WTC11 (cell line): Measurements from ENCODE around the gene PICK1. TPM values are rescaled to one million over a fixed set of nuclear protein-coding genes. Genes with fewer than 3 reads are reported as not detected.

Source experiments
- ATAC-seq: fragments of 200-7000 bp; cut with Tn5 transposase; 2 replicates; pipeline ENCODE4 v1.10.0; 2021; ENCODE audit warnings: mild to moderate bottlenecking, moderate library complexity
- CTCF ChIA-PET: fragments of 300-600 bp; sonication (Branson Sonifier 250); formaldehyde crosslinking; loops from one replicate; lab custom pipeline; 2021; ENCODE audit warnings: antibody characterized with exemption; lab: Charles Lee
- POLR2A ChIA-PET: fragments of 350-600 bp; sonication (Branson Sonifier 250); formaldehyde crosslinking; loops from one replicate; lab custom pipeline; 2021; ENCODE audit warnings: antibody characterized with exemption; lab: Charles Lee
- DNase-seq: peaks from one replicate; pipeline ENCODE4 v3.0.0; 2021; ENCODE audit warnings: low spot score
- H3K27ac Mint-ChIP-seq: 2 replicates; pipeline ENCODE4 v1.8.0; 2021; ENCODE audit warnings: mixed read lengths
- H3K27me3 Mint-ChIP-seq: 2 replicates; pipeline ENCODE4 v1.8.0; 2021; ENCODE audit warnings: low read depth, mild to moderate bottlenecking, moderate library complexity, mixed read lengths
- H3K36me3 Mint-ChIP-seq: 2 replicates; pipeline ENCODE4 v1.8.0; 2021; ENCODE audit warnings: mixed read lengths
- H3K4me1 Mint-ChIP-seq: 2 replicates; pipeline ENCODE4 v1.8.0; 2022; ENCODE audit warnings: mixed read lengths
- H3K4me3 Mint-ChIP-seq: 2 replicates; pipeline ENCODE4 v1.8.0; 2021; ENCODE audit warnings: mild to moderate bottlenecking, moderate library complexity, mixed read lengths
- H3K9me3 Mint-ChIP-seq: 2 replicates; pipeline ENCODE4 v1.8.0; 2021; ENCODE audit warnings: mixed read lengths
- ATF1 ChIP-seq: sonication (generic); formaldehyde crosslinking; IDR thresholded peaks from 2 replicates; pipeline ENCODE4 v1.8.1; 2023; ENCODE audit warnings: mild to moderate bottlenecking, moderate library complexity, missing genetic modification reagents
- ATF6 ChIP-seq: sonication (generic); formaldehyde crosslinking; IDR thresholded peaks from 2 replicates; pipeline ENCODE4 v1.8.1; 2023; ENCODE audit warnings: mild to moderate bottlenecking, missing genetic modification reagents
- CREM ChIP-seq: sonication (generic); formaldehyde crosslinking; IDR thresholded peaks from 2 replicates; pipeline ENCODE4 v1.8.1; 2022; ENCODE audit warnings: mild to moderate bottlenecking, missing genetic modification reagents, moderate library complexity
- E2F1 ChIP-seq: sonication (generic); formaldehyde crosslinking; IDR thresholded peaks from 2 replicates; pipeline ENCODE4 v1.8.0; 2022; ENCODE audit warnings: mild to moderate bottlenecking, missing genetic modification reagents
- E2F4 ChIP-seq: sonication (generic); formaldehyde crosslinking; IDR thresholded peaks from 2 replicates; pipeline ENCODE4 v1.8.1; 2022; ENCODE audit warnings: low read depth, mild to moderate bottlenecking, moderate library complexity, missing genetic modification reagents, borderline replicate concordance
- FOXJ3 ChIP-seq: sonication (generic); formaldehyde crosslinking; IDR thresholded peaks from 2 replicates; pipeline ENCODE4 v1.9.0; 2021; ENCODE audit warnings: missing genetic modification reagents, mild to moderate bottlenecking, borderline replicate concordance
- GTF2I ChIP-seq: fragments of 250-450 bp; sonication (Bioruptor Pico); conservative IDR thresholded peaks from 2 replicates; pipeline ENCODE4 v1.4.0; 2021; ENCODE audit warnings: mild to moderate bottlenecking
- IRF1 ChIP-seq: sonication (generic); formaldehyde crosslinking; IDR thresholded peaks from 2 replicates; pipeline ENCODE4 v1.8.0; 2023; ENCODE audit warnings: missing genetic modification reagents
- JUN ChIP-seq: sonication (generic); formaldehyde crosslinking; IDR thresholded peaks from 2 replicates; pipeline ENCODE4 v1.8.0; 2023; ENCODE audit warnings: mild to moderate bottlenecking, missing genetic modification reagents
- MAX ChIP-seq: sonication (generic); formaldehyde crosslinking; IDR thresholded peaks from 2 replicates; pipeline ENCODE4 v1.8.0; 2022; ENCODE audit warnings: mild to moderate bottlenecking, missing genetic modification reagents
- MYBL2 ChIP-seq: sonication (generic); formaldehyde crosslinking; IDR thresholded peaks from 2 replicates; pipeline ENCODE4 v1.8.1; 2023; ENCODE audit warnings: mild to moderate bottlenecking, moderate library complexity, missing genetic modification reagents
- NFE2L1 ChIP-seq: sonication (generic); formaldehyde crosslinking; IDR thresholded peaks from 2 replicates; pipeline ENCODE4 v1.8.1; 2023; ENCODE audit warnings: missing genetic modification reagents
- NFYB ChIP-seq: sonication (generic); formaldehyde crosslinking; conservative IDR thresholded peaks from 2 replicates; pipeline ENCODE4 v1.8.0; 2022; ENCODE audit warnings: low read depth, missing genetic modification reagents
- NR1H2 ChIP-seq: sonication (generic); formaldehyde crosslinking; IDR thresholded peaks from 2 replicates; pipeline ENCODE4 v1.9.0; 2021; ENCODE audit warnings: mild to moderate bottlenecking, moderate library complexity, missing genetic modification reagents
- NR2C2 ChIP-seq: sonication (generic); formaldehyde crosslinking; IDR thresholded peaks from 2 replicates; pipeline ENCODE4 v1.8.0; 2022; ENCODE audit warnings: mild to moderate bottlenecking, missing genetic modification reagents
- NR3C1 ChIP-seq: sonication (generic); formaldehyde crosslinking; conservative IDR thresholded peaks from 2 replicates; pipeline ENCODE4 v1.8.1; 2023; ENCODE audit warnings: low read depth, mild to moderate bottlenecking, missing genetic modification reagents
- RELA ChIP-seq: sonication (generic); formaldehyde crosslinking; IDR thresholded peaks from 2 replicates; pipeline ENCODE4 v1.8.1; 2022; ENCODE audit warnings: missing genetic modification reagents, mild to moderate bottlenecking, borderline replicate concordance
- RORB ChIP-seq: fragments of 250-450 bp; sonication (Bioruptor Pico); IDR thresholded peaks from 2 replicates; pipeline ENCODE4 v1.9.0; 2021; ENCODE audit warnings: mild to moderate bottlenecking
- SMAD3 ChIP-seq: sonication (generic); formaldehyde crosslinking; IDR thresholded peaks from 2 replicates; pipeline ENCODE4 v1.8.0; 2022; ENCODE audit warnings: missing genetic modification reagents, mild to moderate bottlenecking, borderline replicate concordance
- TEAD4 ChIP-seq: sonication (generic); formaldehyde crosslinking; IDR thresholded peaks from 2 replicates; pipeline ENCODE4 v1.8.0; 2022; ENCODE audit warnings: mild to moderate bottlenecking, missing genetic modification reagents
- TP53 ChIP-seq: sonication (generic); formaldehyde crosslinking; IDR thresholded peaks from 2 replicates; pipeline ENCODE4 v1.8.1; 2023; ENCODE audit warnings: mild to moderate bottlenecking, missing genetic modification reagents
- ZNF423 ChIP-seq: fragments of 250-450 bp; sonication (Bioruptor Pico); IDR thresholded peaks from 2 replicates; pipeline ENCODE4 v2.1.2; 2022; ENCODE audit warnings: mild to moderate bottlenecking, moderate library complexity
- ZNF425 ChIP-seq: fragments of 250-450 bp; sonication (Bioruptor Pico); conservative IDR thresholded peaks from 2 replicates; pipeline ENCODE4 v1.9.0; 2021; ENCODE audit warnings: mild to moderate bottlenecking
- ZSCAN18 ChIP-seq: fragments of 250-450 bp; sonication (Bioruptor Pico); IDR thresholded peaks from 2 replicates; pipeline ENCODE4 v2.1.2; 2022; ENCODE audit warnings: mild to moderate bottlenecking, moderate library complexity
- total RNA-seq: library from RNA; stranded (reverse); gene quantifications from 3 replicates; pipeline ENCODE4 v1.2.3, GENCODE V29; 2021

PICK1 gene
- total RNA-seq, 1 experiment from 2014 or later = 33.4 TPM

GRCh38 chr22:38028344-38029130, 28.7 kb upstream of the PICK1 start:
- Mint-ChIP-seq H3K4me3 (no peak overlapping the region), H3K4me1 (peaks cover 11% of the 10 kb centered on the region)
- CTCF ChIA-PET = interaction anchor here (1.0 to 2.5 kb wide), 9 partner anchors 10 to 86 kb away, joined by 3 to 12 read pairs (median 6); no protein-coding TSS in a partner anchor

GRCh38 chr22:38029370-38029769, 27.8 kb upstream of the PICK1 start:
- Mint-ChIP-seq H3K27ac (peak overlapping the region; percentile 46; the same call in 1 of the 2 replicates), H3K4me3 (no peak overlapping the region), H3K36me3 (no peaks in the 10 kb centered on the region), H3K4me1 (peaks cover 19% of the 10 kb centered on the region), H3K9me3 (no peaks in the 10 kb centered on the region), H3K27me3 (peaks cover under 1% of the 10 kb centered on the region; the same call in 1 of the 2 replicates)
- ChIA-PET POLR2A (no interaction called here), CTCF (interaction anchor here (2.0 to 2.5 kb wide), 2 partner anchors 12 to 95 kb away, joined by 6 to 11 read pairs; no protein-coding TSS in a partner anchor)
- ATAC-seq (no peak), DNase-seq (no peak)
- TF ChIP-seq SMAD3 (CRISPR knock-in tag) = no peak
- no peak for TF ChIP-seq FOXJ3
- TF ChIP-seq RORB (CRISPR knock-in tag) = no peak
- no peak for TF ChIP-seq E2F4
- no peak for TF ChIP-seq IRF1 (CRISPR knock-in tag)
- no peak for TF ChIP-seq ZSCAN18
- no peak for TF ChIP-seq ZNF423 (CRISPR knock-in tag)
- no peak for TF ChIP-seq JUN (CRISPR knock-in tag)
- TF ChIP-seq MYBL2 (CRISPR knock-in tag) = no peak
- no peak for TF ChIP-seq NFE2L1
- no peak for TF ChIP-seq CREM (CRISPR knock-in tag)

More at GRCh38 chr22:38028344-38029130, 28.7 kb upstream of the PICK1 start:
- no peak overlapping the region for H3K27ac Mint-ChIP-seq
- TF ChIP-seq TEAD4 (CRISPR knock-in tag) (no peak), NFYB (CRISPR knock-in tag) (no peak), TP53 (CRISPR knock-in tag) (no peak), E2F1 (no peak), MAX (CRISPR knock-in tag) (no peak), RELA (no peak), ATF6 (CRISPR knock-in tag) (no peak), ZNF425 (CRISPR knock-in tag) (no peak), NR3C1 (no peak), GTF2I (no peak), NR1H2 (CRISPR knock-in tag) (no peak), NR2C2 (CRISPR knock-in tag) (no peak), RORB (CRISPR knock-in tag) (no peak), ATF1 (CRISPR knock-in tag) (no peak)
- TF ChIP-seq, all 79 proteins: peak for 0
- Mint-ChIP-seq H3K36me3 (no peaks in the 10 kb centered on the region), H3K9me3 (no peaks in the 10 kb centered on the region), H3K27me3 (peaks cover 2% of the 10 kb centered on the region)
- POLR2A ChIA-PET = no interaction called here
- ATAC-seq (no peak), DNase-seq (no peak)
